Stimulated activated CD4-positive, alpha-beta T cell treated with anti-CD3 and anti-CD28 coated beads, Interleukin-1b, Interleukin-23, amount 100 ng/mL, for 4 hours (primary cell): ENCODE data around the gene FAM180A.
"Not testable (repeated sequence)": the region's sequence is repeated elsewhere in the genome, so short reads cannot be mapped to it uniquely, and the experiment has no call there.

Source experiments
- DNase-seq, 2 donors: peaks; one replicate each; pipeline ENCODE4 v3.0.0-alpha.2; 2020; ENCODE audit warnings: low read depth in 2 of 2

The FAM180A gene

DNA sequence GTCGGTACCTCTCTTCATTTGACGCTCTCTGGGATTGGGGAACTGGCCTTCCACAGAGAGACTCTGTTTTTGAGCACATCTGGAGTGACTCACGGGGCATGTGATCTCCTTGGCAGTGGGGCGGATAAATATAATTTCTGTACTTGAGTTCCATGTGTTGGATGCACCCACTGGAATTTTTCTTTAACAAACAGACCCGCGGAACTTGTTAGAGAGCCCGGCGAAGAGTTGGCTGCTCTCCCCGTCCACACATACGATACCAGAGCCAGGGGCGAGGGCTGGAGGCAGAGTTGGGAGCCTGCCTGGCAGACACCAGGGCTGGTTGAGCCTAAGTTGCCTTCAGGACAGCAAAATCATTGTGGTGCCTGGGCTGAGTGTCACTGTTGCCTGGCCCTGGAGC, at the start of gene FAM180A:
Gene FAM180A, minus strand, starts transcription at position 44 of the 400 bp plus-strand sequence. CDS start 233 bp downstream, outside the sequence.
- no peak for DNase-seq

DNA sequence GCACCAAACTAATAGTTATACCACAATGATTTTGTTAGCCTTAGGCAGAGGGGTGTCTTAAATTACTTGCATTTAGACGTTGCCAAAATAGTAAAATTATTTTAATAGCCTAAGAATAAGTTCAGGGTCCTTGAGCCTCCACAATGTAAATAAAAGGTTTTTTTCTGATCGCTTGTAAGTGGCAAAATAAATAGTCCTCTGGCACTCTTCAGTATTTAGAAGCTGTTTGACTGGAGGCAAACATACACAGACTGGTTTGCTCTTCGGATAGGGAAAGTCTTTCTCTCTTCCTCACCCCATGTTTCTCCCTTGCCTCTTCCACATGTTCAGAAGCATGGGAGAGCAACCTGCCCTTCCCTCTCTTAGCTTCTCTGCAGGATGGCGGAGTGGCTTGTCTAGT, 49.5 kb upstream of the FAM180A start:
- DNase-seq, result no peak

- no peak for DNase-seq
These were observed 47.4 kb upstream of the FAM180A start for GRCh38 chr7:135795846-135796570.

DNA sequence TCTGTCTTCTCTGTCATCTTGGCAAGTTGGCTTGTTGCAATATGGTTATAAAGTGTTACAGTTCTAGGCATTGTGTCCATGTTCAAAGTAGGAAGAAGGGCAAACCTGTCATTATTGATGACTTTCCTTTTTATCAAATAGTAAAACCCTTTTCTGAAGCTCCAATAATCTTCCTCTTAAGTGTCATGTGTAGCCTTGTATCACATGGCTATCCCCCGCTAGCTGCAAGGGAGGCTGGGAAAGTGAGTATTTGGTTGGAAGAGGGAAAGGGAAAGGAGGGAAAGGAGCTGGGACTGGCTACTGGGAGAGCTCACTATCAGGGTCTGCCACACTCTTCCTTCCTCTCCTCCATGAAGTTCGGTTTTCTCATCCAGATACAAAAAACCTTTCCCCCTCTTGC, 45.2 kb upstream of the FAM180A start:
- DNase-seq, result no peak

DNA sequence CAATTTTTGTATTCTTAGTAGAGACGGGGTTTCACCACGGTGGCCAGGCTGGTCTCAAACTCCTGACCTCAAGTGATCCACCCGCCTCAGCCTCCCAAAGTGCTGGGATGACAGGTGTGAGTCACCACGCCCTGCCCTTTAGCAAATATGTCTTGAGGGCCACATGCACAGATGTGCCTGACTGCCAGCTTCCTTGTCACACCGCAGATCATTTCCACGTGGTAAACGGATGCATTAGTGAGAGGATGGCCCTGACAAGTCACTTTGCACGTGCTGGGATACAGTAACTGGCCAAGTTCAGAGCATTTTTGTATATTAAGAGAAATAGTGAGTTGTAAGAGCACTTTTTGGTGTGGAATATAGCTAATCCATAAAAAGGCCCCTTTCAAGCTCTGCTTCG, 44.3 kb upstream of the FAM180A start:
- no peak for DNase-seq

DNA sequence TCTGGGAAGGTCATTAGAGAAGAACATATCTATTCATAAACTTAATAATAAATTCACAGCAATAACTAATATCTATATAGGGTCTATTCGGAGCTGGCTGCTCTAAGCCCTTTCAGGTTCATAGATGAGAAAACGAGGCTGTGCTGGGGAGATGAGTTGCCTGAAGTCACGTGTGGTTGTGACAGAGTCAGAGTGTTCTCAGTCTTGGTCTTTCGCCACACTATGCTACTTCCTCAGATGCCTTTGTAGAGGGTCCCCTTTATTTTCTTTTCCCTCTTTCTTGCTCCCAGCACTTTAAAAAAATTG, 43.7 kb upstream of the FAM180A start:
- no peak for DNase-seq

- DNase-seq, result no peak
These were observed 43.1 kb upstream of the FAM180A start for GRCh38 chr7:135791543-135792362.

DNA sequence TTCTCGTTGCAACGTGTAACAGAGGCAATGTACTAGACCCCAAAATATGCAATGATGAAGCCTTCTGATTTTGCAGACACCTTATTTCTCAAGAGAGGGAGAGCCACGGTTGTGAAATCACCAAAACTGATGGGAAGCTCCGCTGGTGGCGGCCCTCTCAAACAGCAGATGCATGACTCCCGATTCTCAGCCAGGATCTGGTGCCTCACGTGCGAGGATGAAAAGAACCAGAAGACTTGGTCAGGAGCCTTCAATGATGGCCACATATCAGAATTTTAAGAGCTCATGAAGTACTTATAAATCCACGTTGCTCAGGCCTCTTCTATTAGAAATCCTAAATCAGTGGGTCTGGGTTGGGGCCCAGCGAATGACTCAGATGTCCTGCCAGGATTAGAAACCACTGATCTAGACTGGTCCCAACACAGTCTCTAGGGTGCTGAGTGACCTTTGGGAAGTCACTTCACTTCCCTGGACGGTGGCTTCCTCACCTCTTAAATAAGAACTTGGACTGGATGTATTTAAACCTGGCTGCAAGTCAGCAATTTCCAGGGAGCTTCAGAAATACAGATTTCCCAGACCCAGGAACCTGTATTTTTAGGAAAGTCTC, 41.9 kb upstream of the FAM180A start:
- DNase-seq, result no peak

DNA sequence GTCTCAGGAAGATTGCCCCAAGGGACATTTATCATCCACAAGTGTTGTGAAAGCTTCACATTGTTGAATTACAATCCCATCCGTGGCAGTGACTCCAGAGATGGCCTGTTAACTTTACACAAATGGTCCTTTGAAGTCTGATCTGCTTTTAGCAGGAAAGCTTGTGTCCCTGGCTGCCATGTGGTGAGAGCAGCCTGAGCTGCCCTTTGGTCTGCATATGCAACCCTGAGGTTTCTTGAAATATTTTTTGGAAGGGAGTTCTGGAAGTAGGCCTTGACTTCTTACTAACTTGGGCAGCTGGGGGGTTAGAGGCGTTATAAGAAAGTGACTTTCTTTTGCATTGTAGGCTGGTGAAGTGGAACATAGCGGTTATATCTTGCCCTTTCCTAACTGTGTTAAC, 41.3 kb upstream of the FAM180A start:
- no peak for DNase-seq

- DNase-seq, result no peak
These were observed 40.8 kb upstream of the FAM180A start for GRCh38 chr7:135789431-135789830.

DNA sequence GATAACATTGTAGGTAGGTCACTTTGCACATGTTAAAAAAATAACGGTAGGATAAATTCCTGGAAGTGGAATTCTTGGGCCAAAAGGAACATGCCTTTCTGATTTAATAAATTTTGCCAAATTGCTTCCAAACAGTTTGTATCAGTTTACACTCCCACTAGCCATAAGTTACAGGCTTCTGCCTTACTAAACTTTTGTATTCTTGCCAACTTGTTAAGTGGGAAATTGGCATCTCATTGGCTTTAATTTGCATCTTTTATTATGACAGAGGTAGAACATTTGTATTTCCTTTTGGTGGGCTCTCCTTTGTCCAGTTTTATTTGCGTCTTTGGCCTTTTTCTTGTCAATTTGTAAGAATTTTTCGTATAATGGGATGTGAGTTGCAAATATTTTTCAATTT, 38.3 kb upstream of the FAM180A start:
- no peak for DNase-seq

DNA sequence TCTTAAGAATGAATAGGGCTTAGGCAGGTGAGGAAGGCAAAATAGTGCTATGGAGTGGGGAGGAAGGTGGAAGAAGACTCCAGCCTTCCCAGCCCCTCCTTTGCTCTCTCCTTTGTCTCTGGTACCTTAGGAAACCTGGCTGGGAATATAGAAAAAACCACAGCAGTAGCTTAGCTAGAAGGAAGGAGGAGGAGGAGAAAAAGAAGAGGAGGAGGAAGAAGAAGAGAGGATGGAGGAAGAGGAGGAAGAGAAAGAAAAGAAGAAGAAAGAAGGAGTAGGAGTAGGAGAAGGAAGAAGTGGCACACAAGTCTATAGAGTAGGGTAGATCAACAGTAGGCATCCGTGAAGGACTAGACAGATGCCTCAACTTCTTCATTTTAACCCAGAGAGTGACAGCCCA, 36.5 kb upstream of the FAM180A start:
- DNase-seq, result no peak

DNA sequence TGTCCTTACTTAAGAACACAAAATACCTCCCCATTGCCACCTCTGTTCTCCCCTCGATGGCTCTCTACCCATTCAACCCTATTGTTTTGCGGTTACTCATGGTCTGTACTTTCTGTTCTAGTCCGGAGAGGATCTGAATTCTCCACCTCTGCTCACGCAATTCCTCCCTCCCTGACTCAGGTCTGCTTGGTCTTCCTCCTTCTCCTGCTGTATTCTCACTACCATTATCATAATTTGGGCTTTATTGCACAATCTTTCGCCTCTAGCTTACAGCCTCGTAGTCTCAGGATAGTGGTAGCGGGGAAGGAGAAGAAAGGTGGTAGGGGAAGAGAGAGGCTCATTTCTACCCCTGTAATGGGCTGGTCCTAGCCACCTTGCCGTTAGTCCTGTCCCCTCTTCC, 35.4 kb upstream of the FAM180A start:
- no peak for DNase-seq

DNA sequence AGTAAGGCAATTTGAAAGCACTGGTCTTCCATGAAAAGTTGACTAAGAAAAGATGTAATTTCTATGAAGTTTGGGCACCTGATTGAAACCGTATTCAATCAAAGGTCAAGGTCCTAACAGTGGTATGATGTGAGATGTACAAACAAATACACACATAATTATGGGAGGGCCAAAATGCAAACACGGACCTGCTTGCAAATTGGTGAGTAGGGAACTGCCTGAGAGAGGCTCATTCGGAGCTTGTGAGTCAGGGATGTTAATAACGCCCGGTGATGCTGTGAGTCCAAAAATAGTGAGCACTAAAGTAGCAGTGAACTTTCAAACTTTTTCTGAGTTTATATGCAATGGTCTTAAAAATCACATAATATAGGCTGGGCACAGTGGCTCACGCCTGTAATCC, 34.2 kb upstream of the FAM180A start:
- DNase-seq, result no peak

GRCh38 chr7:135782377-135782776, 33.8 kb upstream of the FAM180A start:
- DNase-seq, result no peak

DNA sequence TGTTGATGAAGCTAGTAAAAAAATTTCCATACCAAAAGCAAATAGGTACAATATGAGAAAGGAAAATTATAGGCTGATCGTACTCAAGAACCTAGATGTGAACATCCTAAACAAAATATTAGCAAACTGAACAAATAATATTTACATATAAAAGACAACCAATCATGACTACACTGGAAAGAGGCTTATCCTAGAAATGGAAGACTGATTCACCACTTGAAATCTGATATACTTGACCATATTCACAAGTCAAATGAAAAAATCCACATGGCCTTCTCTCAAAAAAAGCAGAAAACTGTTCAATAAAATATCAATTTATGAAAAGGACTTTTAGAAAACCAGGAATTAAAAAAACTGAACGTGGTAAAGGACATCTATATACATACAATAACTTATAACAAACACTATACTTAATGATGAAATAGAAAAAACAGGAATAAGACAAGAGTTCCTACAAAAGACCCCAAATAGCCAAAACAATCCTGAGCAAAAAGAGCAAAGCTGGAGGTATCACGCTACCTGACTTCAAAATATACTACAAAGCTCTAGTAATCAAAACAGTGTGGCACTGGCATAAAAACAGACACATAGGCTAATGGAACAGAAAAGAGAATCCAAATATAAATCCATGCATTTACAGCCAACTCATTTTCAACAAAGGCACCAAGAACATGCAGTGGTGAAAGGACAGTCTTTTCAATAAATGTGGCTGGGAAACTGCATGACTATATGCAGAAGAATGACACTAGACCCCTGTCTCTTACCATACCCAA, 29.2 kb upstream of the FAM180A start:
- no peak for DNase-seq

DNA sequence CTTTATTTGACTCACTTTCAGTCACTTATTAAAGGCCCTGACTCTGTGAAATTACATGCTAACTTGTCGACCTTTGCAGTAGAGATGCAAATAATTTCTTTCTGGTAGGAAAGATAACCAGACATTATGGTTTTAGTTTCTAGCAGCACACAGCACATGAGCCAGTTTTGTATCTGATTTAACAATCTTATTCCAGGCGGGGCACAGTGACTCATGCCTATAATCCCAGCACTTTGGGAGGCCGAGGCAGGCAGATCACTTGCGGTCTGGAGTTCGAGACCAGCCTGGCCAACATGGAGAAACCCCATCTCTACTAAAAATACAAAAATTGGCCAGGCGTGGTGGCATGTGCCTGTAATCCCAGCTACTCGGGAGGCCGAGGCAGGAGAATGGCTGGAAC, 27.3 kb upstream of the FAM180A start:
- DNase-seq, result not testable (repeated sequence)

DNA sequence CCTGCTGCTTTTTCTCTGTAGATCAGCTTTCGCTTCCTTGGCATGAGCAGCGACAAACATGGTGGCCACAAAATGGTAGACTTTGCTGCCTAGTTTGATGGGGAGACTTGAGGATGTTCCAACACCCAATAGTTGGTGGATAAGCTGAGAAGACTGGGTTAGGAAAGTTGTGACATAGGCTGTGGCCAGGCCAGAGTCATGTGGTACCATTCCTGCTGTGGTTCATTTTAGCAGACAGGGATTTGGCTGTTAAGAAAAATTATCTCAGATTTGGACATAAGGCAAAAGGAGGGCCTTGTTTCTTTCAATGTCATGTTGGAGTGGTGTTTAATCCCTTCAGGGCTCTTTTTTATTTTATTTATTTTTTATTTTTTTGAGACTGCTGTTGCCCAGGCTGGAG, 26.6 kb upstream of the FAM180A start:
- DNase-seq, result no peak

- no peak for DNase-seq
These were observed 25.7 kb upstream of the FAM180A start for GRCh38 chr7:135774284-135774683.

GRCh38 chr7:135773464-135773863, 24.9 kb upstream of the FAM180A start:
- DNase-seq, result no peak

DNA sequence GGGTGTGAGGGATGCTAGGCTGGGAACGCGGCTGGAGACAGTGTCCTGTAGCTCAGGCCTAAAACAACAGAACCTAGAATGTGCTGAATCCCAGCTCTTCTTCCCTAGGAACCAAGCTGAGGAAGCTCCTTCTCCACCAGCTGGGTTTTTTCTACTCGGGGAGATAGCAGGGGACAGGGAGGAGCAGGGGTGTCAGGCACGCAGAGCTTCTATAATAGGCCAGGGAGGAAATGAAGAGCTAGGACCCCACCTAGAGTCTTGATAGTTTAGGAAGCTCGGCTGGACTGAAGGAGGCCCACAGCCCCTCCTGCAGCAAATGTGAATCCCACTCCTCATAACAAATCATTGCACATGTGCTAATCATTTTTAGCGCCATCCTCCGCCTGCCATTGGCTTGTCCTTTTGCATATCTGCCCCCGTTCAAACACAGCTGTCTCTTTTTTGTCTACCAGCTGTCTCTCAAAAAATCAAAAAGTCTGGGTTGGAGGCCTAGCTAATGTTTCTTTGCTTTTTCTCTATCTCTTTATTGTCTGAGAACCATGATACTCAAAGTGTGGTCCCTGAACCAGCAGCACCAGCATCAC, 24.1 kb upstream of the FAM180A start:
- DNase-seq, result no peak
